Measurements from ENCODE around the gene ATP4B.

DNA sequence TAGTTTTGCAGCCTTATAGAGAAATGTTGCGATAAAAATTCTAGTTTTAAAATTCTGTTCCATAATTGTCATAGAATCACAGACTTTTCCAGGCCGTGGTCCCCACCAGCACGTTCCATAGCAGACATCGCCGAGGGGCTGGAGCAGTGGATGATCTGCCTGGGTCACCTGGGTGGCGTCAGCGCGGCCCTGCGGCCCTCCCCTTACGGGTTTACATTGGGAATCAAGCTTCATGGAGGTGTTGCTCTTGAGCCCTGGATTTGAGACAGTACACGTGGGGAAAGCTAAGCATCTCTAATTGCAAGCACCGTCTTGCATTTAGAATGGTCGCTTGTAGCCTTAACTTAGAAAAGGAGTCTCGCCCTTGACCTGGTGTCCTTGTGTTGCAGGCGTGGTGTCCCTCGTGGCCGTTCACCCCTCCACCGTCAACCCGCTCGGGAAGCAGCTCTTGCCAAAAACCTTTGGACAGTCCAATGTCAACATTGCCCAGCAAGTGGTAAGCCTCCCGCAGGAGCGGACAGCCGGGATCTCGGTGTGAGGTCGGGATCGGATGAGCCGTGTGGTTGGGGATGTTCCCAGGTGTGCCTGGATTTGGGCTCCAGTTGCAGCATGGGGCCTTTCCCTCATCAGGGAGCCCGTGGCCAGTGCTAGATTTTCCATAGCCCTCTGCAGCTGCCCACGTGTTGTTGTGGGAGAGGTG is 35.1 kb downstream of the ATP4B start:
- TF ChIP-seq EZH2phosphoT487 (IDR thresholded peaks at IDR 0.05; ENCODE audit: borderline replicate concordance, low read depth, low read length): no peak
- TF ChIP-seq, protein P1, sequence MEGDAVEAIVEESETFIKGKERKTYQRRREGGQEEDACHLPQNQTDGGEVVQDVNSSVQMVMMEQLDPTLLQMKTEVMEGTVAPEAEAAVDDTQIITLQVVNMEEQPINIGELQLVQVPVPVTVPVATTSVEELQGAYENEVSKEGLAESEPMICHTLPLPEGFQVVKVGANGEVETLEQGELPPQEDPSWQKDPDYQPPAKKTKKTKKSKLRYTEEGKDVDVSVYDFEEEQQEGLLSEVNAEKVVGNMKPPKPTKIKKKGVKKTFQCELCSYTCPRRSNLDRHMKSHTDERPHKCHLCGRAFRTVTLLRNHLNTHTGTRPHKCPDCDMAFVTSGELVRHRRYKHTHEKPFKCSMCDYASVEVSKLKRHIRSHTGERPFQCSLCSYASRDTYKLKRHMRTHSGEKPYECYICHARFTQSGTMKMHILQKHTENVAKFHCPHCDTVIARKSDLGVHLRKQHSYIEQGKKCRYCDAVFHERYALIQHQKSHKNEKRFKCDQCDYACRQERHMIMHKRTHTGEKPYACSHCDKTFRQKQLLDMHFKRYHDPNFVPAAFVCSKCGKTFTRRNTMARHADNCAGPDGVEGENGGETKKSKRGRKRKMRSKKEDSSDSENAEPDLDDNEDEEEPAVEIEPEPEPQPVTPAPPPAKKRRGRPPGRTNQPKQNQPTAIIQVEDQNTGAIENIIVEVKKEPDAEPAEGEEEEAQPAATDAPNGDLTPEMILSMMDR (conservative IDR thresholded peaks at IDR 0.05; ENCODE audit: low read length): no peak
